Forelimb muscle (tissue), 1 donor: ENCODE results near the gene KRT32. TPM values are rescaled to one million over a fixed set of nuclear protein-coding genes. Genes with fewer than 3 reads are reported as not detected.

Source experiments
- polyA plus RNA-seq: library from polyadenylated mRNA; unstranded; fragments of 120-200 nt; gene quantifications from one replicate; pipeline ENCODE4 v1.2.1, GENCODE V29; 2013; ENCODE audit not compliant: insufficient read length

The KRT32 gene
- polyA plus RNA-seq, 1 donor, result not detected

Other genes starting within 250 kb of the KRT32 start
- gene KRTAP9-2, start 240.7 kb downstream of the KRT32 start, polyA plus RNA-seq, result not detected
- not detected for gene KRTAP9-3, start 234.9 kb downstream of the KRT32 start, polyA plus RNA-seq
- gene KRTAP9-8, start 229.4 kb downstream of the KRT32 start, polyA plus RNA-seq, result not detected
- gene KRTAP9-4, start 217.7 kb downstream of the KRT32 start, polyA plus RNA-seq, result not detected
- gene KRTAP9-9, start 212.0 kb downstream of the KRT32 start, polyA plus RNA-seq, result not detected
- 0.22 TPM for gene KRTAP9-6, start 202.0 kb downstream of the KRT32 start, polyA plus RNA-seq
- not detected for gene KRTAP9-7, start 191.7 kb downstream of the KRT32 start, polyA plus RNA-seq
- not detected for gene KRTAP29-1, start 164.5 kb downstream of the KRT32 start, polyA plus RNA-seq
- gene KRTAP16-1, start 158.1 kb downstream of the KRT32 start, polyA plus RNA-seq, result not detected
- gene KRTAP17-1, start 151.7 kb downstream of the KRT32 start, polyA plus RNA-seq, result not detected
- not detected for gene KRT33A, start 116.6 kb downstream of the KRT32 start, polyA plus RNA-seq
- gene KRT33B, start 97.6 kb downstream of the KRT32 start, polyA plus RNA-seq, result not detected
- gene KRT34, start 85.1 kb downstream of the KRT32 start, polyA plus RNA-seq, result not detected
- 5.9 TPM for gene KRT31, start 69.8 kb downstream of the KRT32 start, polyA plus RNA-seq
- gene KRT37, start 42.8 kb downstream of the KRT32 start, polyA plus RNA-seq, result not detected
- gene KRT38, start 26.4 kb downstream of the KRT32 start, polyA plus RNA-seq, result not detected
- not detected for gene KRT35, start 13.8 kb upstream of the KRT32 start, polyA plus RNA-seq
- gene KRT36, start 22.5 kb upstream of the KRT32 start, polyA plus RNA-seq, result not detected
- gene KRT13, start 38.2 kb upstream of the KRT32 start, polyA plus RNA-seq, result not detected
- 0.11 TPM for gene KRT15, start 51.5 kb upstream of the KRT32 start, polyA plus RNA-seq
- gene KRT19, start 60.9 kb upstream of the KRT32 start, polyA plus RNA-seq, result 0.28 TPM
- not detected for gene KRT9, start 104.7 kb upstream of the KRT32 start, polyA plus RNA-seq
- not detected for gene KRT14, start 119.5 kb upstream of the KRT32 start, polyA plus RNA-seq
- not detected for gene KRT16, start 145.4 kb upstream of the KRT32 start, polyA plus RNA-seq
- 0.71 TPM for gene KRT17, start 157.2 kb upstream of the KRT32 start, polyA plus RNA-seq
- gene EIF1, start 221.5 kb upstream of the KRT32 start, polyA plus RNA-seq, result 784 TPM
- not detected for gene GAST, start 244.9 kb upstream of the KRT32 start, polyA plus RNA-seq